ENCODE measurements around the gene PTGDR2. TPM values are rescaled to one million over a fixed set of nuclear protein-coding genes. Genes with fewer than 3 reads are reported as not detected.

Gene PTGDR2
- total RNA-seq, 2 experiments from 2014 or later: 1.1 to 3.7 TPM

DNA sequence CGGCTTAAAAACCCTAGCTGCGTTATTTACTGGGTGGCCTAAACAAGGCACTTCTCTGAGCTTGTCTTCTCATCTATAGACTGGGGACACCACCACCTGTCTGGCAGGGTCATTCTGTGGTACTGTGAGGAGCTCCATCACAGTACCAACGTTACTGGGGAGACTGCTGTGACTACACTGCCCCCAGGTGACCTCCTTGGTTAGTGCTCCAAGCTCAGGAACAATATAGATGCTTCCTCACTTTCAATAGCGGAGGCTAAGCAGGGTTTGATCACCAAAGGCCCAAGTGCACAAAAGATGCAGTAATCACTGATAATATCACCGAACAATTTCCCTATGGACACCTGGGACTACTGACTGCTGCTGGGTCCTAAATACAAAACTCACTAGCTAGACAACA, 31.8 kb upstream of the PTGDR2 start:
- CTCF ChIA-PET: interaction anchor here (0.7 to 8.8 kb wide), 27 partner anchors 9 to 375 kb away, joined by 3 to 426 read pairs (median 9); partner anchors contain the start of genes CCDC86, PRPF19, PTGDR2 and TMEM109
- Mint-ChIP-seq H3K9me3 (ENCODE audit: low read depth) (no peaks in the 10 kb centered on the region), H3K4me1 (peaks cover 3% of the 10 kb centered on the region), H3K27me3 (no peaks in the 10 kb centered on the region), H3K27ac (no peak overlapping the region), H3K4me3 (no peak overlapping the region), H3K36me3 (peaks cover 14% of the 10 kb centered on the region)
- peak; percentile 98 for ATAC-seq
- peak; percentile 75 for DNase-seq

- Mint-ChIP-seq H3K36me3 (peaks cover 9% of the 10 kb centered on the region), H3K27ac (peak overlapping the region; percentile 12), H3K9me3 (ENCODE audit: low read depth) (no peaks in the 10 kb centered on the region), H3K27me3 (no peaks in the 10 kb centered on the region), H3K4me1 (peaks cover 2% of the 10 kb centered on the region), H3K4me3 (no peak overlapping the region)
- ATAC-seq (no peak), DNase-seq (no peak)
- CTCF ChIA-PET: interaction anchor here (0.8 to 1.1 kb wide), 2 partner anchors 13 to 50 kb away, joined by 3 to 4 read pairs; no protein-coding TSS in a partner anchor
These were observed 25.0 kb upstream of the PTGDR2 start for GRCh38 chr11:60880643-60881282.

DNA sequence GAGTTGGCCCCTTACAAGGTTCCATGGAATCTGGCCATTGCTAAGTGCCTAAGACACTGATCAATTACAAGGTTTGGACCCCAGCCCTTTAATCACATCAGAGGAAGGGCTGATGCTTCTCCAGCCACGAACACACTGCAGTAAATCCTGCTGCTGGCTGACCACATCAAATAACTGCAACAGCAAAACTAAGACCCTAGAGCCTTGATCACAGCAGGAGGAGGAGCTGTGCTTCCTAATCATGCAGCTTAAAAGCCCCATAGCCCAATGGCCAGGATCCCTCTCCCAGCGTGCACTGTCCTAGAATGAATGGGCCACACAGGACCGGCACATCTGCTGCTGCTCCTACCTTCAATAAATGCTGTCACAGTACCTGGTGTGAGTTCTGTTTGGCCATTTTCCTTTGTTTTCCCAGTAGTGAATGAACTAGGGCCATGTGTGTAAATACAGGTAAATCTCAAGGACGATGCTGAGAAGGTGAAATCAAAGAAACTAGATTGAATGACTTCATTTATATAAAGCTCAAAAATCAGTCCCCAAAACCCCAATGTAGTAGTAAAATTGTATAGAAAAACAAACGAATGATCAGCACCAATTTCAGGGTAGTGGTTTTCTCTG, 24.3 kb upstream of the PTGDR2 start:
- Mint-ChIP-seq H3K27ac (peak overlapping the region; percentile 9), H3K9me3 (ENCODE audit: low read depth) (no peaks in the 10 kb centered on the region), H3K27me3 (no peaks in the 10 kb centered on the region), H3K36me3 (peaks cover 9% of the 10 kb centered on the region), H3K4me1 (peaks cover 2% of the 10 kb centered on the region), H3K4me3 (no peak overlapping the region)
- ATAC-seq: no peak
- DNase-seq: no peak
- CTCF ChIA-PET: interaction anchor here (0.8 to 1.1 kb wide), 2 partner anchors 12 to 49 kb away, joined by 3 to 4 read pairs; no protein-coding TSS in a partner anchor

- no peak for ATAC-seq
- Mint-ChIP-seq H3K36me3 (peaks cover 9% of the 10 kb centered on the region), H3K4me3 (no peak overlapping the region), H3K27me3 (no peaks in the 10 kb centered on the region), H3K4me1 (peaks cover 5% of the 10 kb centered on the region), H3K9me3 (ENCODE audit: low read depth) (no peaks in the 10 kb centered on the region), H3K27ac (no peak overlapping the region)
- CTCF ChIA-PET: interaction anchor here (1.2 to 7.2 kb wide), 3 partner anchors 9 to 48 kb away, joined by 5 to 39 read pairs (median 6); no protein-coding TSS in a partner anchor
- DNase-seq: no peak
These were observed 23.4 kb upstream of the PTGDR2 start for GRCh38 chr11:60879104-60879503.

- CTCF ChIA-PET: interaction anchor here (1.2 to 7.2 kb wide), 4 partner anchors 10 to 47 kb away, joined by 5 to 39 read pairs (median 6); partner anchors contain the start of gene ZP1
- H3K27ac Mint-ChIP-seq: no peak overlapping the region
- DNase-seq (no peak), ATAC-seq (no peak)
- no peak overlapping the region for H3K4me3 Mint-ChIP-seq
- H3K9me3 Mint-ChIP-seq (ENCODE audit: low read depth): no peaks in the 10 kb centered on the region
- H3K27me3 Mint-ChIP-seq: no peaks in the 10 kb centered on the region
- H3K36me3 Mint-ChIP-seq: peaks cover 9% of the 10 kb centered on the region
- H3K4me1 Mint-ChIP-seq: peaks cover 11% of the 10 kb centered on the region
These were observed 22.7 kb upstream of the PTGDR2 start for GRCh38 chr11:60878245-60879101.

DNA sequence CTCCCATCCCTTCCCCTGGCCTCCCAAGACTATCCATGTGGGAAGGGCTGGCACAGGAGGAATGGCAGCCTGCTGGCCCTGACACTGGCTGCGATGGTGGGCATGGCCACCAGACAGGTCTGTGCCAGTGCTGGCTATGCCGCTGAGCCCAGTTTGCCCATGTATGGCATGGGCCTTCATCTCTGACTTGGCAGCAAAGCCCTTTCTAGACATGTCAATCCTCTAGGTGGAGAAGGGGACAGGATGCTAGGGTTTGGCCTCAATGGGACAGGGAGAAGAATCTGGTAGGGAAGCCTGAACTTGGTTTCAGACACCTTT, 20.4 kb upstream of the PTGDR2 start:
- ATAC-seq (no peak), DNase-seq (no peak)
- Mint-ChIP-seq H3K9me3 (ENCODE audit: low read depth) (no peaks in the 10 kb centered on the region), H3K27ac (no peak overlapping the region), H3K36me3 (peaks cover 6% of the 10 kb centered on the region), H3K27me3 (no peaks in the 10 kb centered on the region), H3K4me1 (peaks cover 33% of the 10 kb centered on the region), H3K4me3 (no peak overlapping the region)
- CTCF ChIA-PET: interaction anchor here (0.7 to 7.2 kb wide), 3 partner anchors 12 to 47 kb away, joined by 3 to 39 read pairs (median 4); no protein-coding TSS in a partner anchor

DNA sequence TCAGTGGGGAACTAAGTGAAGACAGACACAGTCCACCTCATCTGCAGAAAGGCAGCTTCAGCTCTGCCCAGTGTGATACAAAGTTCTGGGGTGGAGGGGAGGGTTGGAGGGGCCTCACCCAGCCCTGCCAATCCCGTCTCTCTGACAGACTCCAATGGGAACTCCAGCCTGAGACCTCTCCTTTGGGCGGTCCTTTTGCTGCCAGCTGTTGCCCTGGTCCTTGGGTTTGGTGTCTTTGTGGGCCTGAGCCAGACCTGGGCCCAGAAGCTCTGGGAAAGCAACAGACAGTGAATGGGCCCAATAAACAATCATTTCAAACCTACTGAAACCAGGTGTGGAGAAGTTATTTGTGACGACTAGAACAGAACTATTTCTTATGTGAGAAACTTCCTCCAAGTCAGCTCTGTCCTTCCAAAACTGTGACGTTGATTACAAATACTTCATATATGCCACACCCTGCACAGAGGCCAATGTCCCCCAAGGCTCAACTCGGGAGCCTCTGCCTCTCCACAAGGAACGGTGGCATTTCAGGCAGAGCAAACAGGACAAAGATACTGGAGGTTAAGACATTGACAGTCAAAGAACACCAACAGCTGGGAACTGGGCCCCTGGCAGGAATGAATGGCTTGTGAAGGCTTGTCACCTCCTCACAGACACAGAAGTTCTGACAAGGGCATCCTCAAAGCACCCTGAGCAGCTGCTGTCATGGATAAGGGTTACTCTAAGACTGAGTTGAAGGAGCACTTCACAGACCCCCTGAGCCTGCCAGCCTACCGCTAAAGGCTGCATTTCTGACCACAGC, 19.8 kb upstream of the PTGDR2 start:
- no peak for DNase-seq
- Mint-ChIP-seq H3K36me3 (peaks cover 4% of the 10 kb centered on the region), H3K9me3 (ENCODE audit: low read depth) (no peaks in the 10 kb centered on the region), H3K27ac (no peak overlapping the region), H3K27me3 (no peaks in the 10 kb centered on the region), H3K4me3 (no peak overlapping the region), H3K4me1 (peaks cover 36% of the 10 kb centered on the region)
- CTCF ChIA-PET: interaction anchor here (1.0 to 7.2 kb wide), 4 partner anchors 13 to 44 kb away, joined by 3 to 39 read pairs (median 4); no protein-coding TSS in a partner anchor
- ATAC-seq: no peak

DNA sequence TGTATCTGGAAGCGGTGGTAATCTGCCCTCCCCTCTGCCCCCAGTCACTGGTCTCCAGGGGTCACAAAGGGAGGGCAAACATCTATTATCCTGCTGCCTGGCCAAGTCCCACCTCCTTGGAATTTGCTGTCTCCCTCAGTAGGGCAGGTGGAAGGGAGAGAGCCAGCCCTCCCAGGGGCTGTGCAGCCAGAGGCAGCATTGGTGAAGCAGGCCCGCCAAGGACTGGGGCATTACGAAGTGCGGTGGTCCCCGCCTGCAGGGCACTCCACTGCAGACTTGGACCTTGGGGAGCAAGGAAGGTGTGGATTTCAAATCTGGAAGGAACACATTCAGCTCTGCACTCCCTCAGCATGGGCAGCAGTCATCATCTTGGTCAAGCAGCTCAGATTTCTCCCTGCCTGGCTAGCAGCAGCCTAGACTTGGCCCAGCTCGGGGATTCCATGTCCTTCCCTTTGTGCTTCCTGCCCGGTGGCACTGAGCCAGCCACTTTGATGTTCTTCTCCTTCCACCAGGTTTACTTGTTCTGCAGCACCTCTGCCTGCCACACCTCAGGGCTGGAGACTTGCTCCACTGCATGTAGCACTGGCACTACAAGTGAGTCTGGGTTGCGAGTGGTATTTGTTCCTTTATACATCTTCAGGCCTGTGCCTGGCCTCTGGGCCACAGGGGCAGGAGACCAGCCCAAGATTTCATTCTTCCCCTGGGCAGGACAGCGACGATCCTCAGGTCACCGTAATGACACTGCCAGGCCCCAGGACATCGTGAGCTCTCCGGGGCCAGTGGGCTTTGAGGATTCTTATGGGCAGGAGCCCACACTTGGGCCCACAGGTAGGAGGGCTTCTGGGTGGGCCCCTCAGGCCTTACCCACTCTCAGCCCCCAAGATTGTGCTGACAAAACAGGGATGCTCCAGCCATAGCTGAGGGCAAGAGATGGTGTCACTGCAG, 18.9 kb upstream of the PTGDR2 start:
- no peaks in the 10 kb centered on the region for H3K9me3 Mint-ChIP-seq (ENCODE audit: low read depth)
- H3K27me3 Mint-ChIP-seq: no peaks in the 10 kb centered on the region
- no peak overlapping the region for H3K27ac Mint-ChIP-seq
- no peak for DNase-seq
- no peak for ATAC-seq
- H3K4me1 Mint-ChIP-seq: peaks cover 45% of the 10 kb centered on the region
- no peak overlapping the region for H3K4me3 Mint-ChIP-seq
- H3K36me3 Mint-ChIP-seq: peaks cover 4% of the 10 kb centered on the region
- CTCF ChIA-PET: interaction anchor here (1.0 to 7.2 kb wide), 4 partner anchors 14 to 44 kb away, joined by 3 to 39 read pairs (median 4); no protein-coding TSS in a partner anchor

- Mint-ChIP-seq H3K9me3 (ENCODE audit: low read depth) (no peaks in the 10 kb centered on the region), H3K4me1 (peaks cover 57% of the 10 kb centered on the region), H3K27ac (peak overlapping the region; percentile 45), H3K27me3 (no peaks in the 10 kb centered on the region), H3K4me3 (no peak overlapping the region), H3K36me3 (peaks cover 4% of the 10 kb centered on the region)
- ATAC-seq (no peak), DNase-seq (no peak)
- CTCF ChIA-PET: interaction anchor here (1.0 to 8.0 kb wide), 4 partner anchors 15 to 98 kb away, joined by 3 to 67 read pairs (median 22); no protein-coding TSS in a partner anchor
These were observed 17.8 kb upstream of the PTGDR2 start for GRCh38 chr11:60873533-60873932.

- DNase-seq: no peak
- no peak for ATAC-seq
- Mint-ChIP-seq H3K36me3 (peaks cover 4% of the 10 kb centered on the region), H3K27me3 (no peaks in the 10 kb centered on the region), H3K9me3 (ENCODE audit: low read depth) (no peaks in the 10 kb centered on the region), H3K4me3 (no peak overlapping the region), H3K27ac (no peak overlapping the region), H3K4me1 (peaks cover 62% of the 10 kb centered on the region)
- CTCF ChIA-PET: interaction anchor here (1.0 to 8.0 kb wide), 7 partner anchors 9 to 97 kb away, joined by 3 to 67 read pairs (median 6); partner anchors contain the start of genes PRPF19 and PTGDR2
These were observed 17.3 kb upstream of the PTGDR2 start for GRCh38 chr11:60872961-60873524.

GRCh38 chr11:60872124-60872960, 16.6 kb upstream of the PTGDR2 start:
- CTCF ChIA-PET: interaction anchor here (0.9 to 8.0 kb wide), 13 partner anchors 9 to 103 kb away, joined by 3 to 67 read pairs (median 6); partner anchors contain the start of genes PRPF19 and PTGDR2
- no peak overlapping the region for H3K4me3 Mint-ChIP-seq
- H3K4me1 Mint-ChIP-seq: peaks cover 67% of the 10 kb centered on the region

More at GRCh38 chr11:60872124-60872960, 16.6 kb upstream of the PTGDR2 start:
- no peaks in the 10 kb centered on the region for H3K9me3 Mint-ChIP-seq (ENCODE audit: low read depth)
- no peaks in the 10 kb centered on the region for H3K36me3 Mint-ChIP-seq
- DNase-seq (no peak), ATAC-seq (no peak)
- H3K27ac Mint-ChIP-seq: peak overlapping the region; percentile 80
- no peaks in the 10 kb centered on the region for H3K27me3 Mint-ChIP-seq

Measured in activated CD8-positive, alpha-beta memory T cell treated with anti-CD3 and anti-CD28 coated beads, Interleukin-2, amount 10 ng/mL, durations not matched to agents 7 days and 5 days (primary cell).